Stimulated activated CD4-positive, alpha-beta T cell treated with anti-CD3 and anti-CD28 coated beads, Interleukin-4, amount 100 ng/mL, for 1 hour (primary cell): ENCODE data around the gene PTPN11.
"Not testable (repeated sequence)": the region's sequence is repeated elsewhere in the genome, so short reads cannot be mapped to it uniquely, and the experiment has no call there.

Experiments used
- DNase-seq: peaks from one replicate; pipeline ENCODE4 v3.0.0-alpha.2; 2020

Gene PTPN11

GRCh38 chr12:112518365-112518735 is 99.6 kb downstream of the PTPN11 start:
- no peak for DNase-seq

GRCh38 chr12:112519841-112520340 is 101.1 kb downstream of the PTPN11 start:
- DNase-seq, result not testable (repeated sequence)

GRCh38 chr12:112523856-112524255 is 105.1 kb downstream of the PTPN11 start:
- DNase-seq, result no peak

GRCh38 chr12:112524269-112524668 is 105.5 kb downstream of the PTPN11 start:
- DNase-seq, result no peak

GRCh38 chr12:112524676-112525425 is 106.1 kb downstream of the PTPN11 start:
- no peak for DNase-seq

GRCh38 chr12:112525426-112525809 is 106.7 kb downstream of the PTPN11 start:
- DNase-seq, result no peak

GRCh38 chr12:112527082-112527481 is 108.3 kb downstream of the PTPN11 start:
- DNase-seq, result no peak

- no peak for DNase-seq
Observed at GRCh38 chr12:112527501-112527900, 108.8 kb downstream of the PTPN11 start.

- DNase-seq, result no peak
Observed at GRCh38 chr12:112528521-112528920, 109.8 kb downstream of the PTPN11 start.

- no peak for DNase-seq
Observed at GRCh38 chr12:112530941-112531340, 112.2 kb downstream of the PTPN11 start.

GRCh38 chr12:112532106-112532505 is 113.4 kb downstream of the PTPN11 start:
- no peak for DNase-seq

- DNase-seq, result no peak
Observed at GRCh38 chr12:112533528-112533927, 114.8 kb downstream of the PTPN11 start.

- no peak for DNase-seq
Observed at GRCh38 chr12:112535017-112535416, 116.3 kb downstream of the PTPN11 start.

- no peak for DNase-seq
Observed at GRCh38 chr12:112535637-112536366, 117.1 kb downstream of the PTPN11 start.

- no peak for DNase-seq
Observed at GRCh38 chr12:112536367-112536730, 117.6 kb downstream of the PTPN11 start.

- DNase-seq, result no peak
Observed at GRCh38 chr12:112537710-112538396, 119.1 kb downstream of the PTPN11 start.

- DNase-seq, result no peak
Observed at GRCh38 chr12:112538740-112539139, 120.0 kb downstream of the PTPN11 start.

- no peak for DNase-seq
Observed at GRCh38 chr12:112539221-112539620, 120.5 kb downstream of the PTPN11 start.

GRCh38 chr12:112540021-112540420 is 121.3 kb downstream of the PTPN11 start:
- DNase-seq, result no peak

- DNase-seq, result no peak
Observed at GRCh38 chr12:112543751-112544150, 125.0 kb downstream of the PTPN11 start.

GRCh38 chr12:112546339-112546738 is 127.6 kb downstream of the PTPN11 start:
- DNase-seq, result no peak

GRCh38 chr12:112546996-112547395 is 128.2 kb downstream of the PTPN11 start:
- DNase-seq, result no peak

GRCh38 chr12:112549031-112549430 is 130.3 kb downstream of the PTPN11 start:
- no peak for DNase-seq

GRCh38 chr12:112551681-112552080 is 132.9 kb downstream of the PTPN11 start:
- DNase-seq, result no peak
